Mucosa of stomach (tissue), 1 donor: Measurements from ENCODE around the gene LIPG.
"Not testable (repeated sequence)": the region's sequence is repeated elsewhere in the genome, so short reads cannot be mapped to it uniquely, and the experiment has no call there.

Experiments used
- H3K27me3 ChIP-seq: one replicate; pipeline ENCODE4 v1.7.0; 2013; ENCODE audit warnings: mild to moderate bottlenecking, low read length; ENCODE audit not compliant: control insufficient read depth, insufficient read depth
- H3K36me3 ChIP-seq: one replicate; pipeline ENCODE4 v1.7.0; 2013; ENCODE audit warnings: low read length; ENCODE audit not compliant: control insufficient read depth, insufficient read depth
- H3K4me1 ChIP-seq: one replicate; pipeline ENCODE4 v1.7.0; 2013; ENCODE audit warnings: mild to moderate bottlenecking, low read length; ENCODE audit not compliant: control insufficient read depth, insufficient read depth
- H3K4me3 ChIP-seq: one replicate; pipeline ENCODE4 v1.7.0; 2013; ENCODE audit warnings: low read length
- H3K9ac ChIP-seq: one replicate; pipeline ENCODE4 v1.7.0; 2013; ENCODE audit warnings: mild to moderate bottlenecking, low read length, moderate library complexity
- H3K9me3 ChIP-seq: one replicate; pipeline ENCODE4 v1.7.0; 2013; ENCODE audit warnings: mild to moderate bottlenecking, low read length, moderate library complexity; ENCODE audit not compliant: control insufficient read depth
- donor health status: Pancreatic carcinoma.

The LIPG gene

DNA sequence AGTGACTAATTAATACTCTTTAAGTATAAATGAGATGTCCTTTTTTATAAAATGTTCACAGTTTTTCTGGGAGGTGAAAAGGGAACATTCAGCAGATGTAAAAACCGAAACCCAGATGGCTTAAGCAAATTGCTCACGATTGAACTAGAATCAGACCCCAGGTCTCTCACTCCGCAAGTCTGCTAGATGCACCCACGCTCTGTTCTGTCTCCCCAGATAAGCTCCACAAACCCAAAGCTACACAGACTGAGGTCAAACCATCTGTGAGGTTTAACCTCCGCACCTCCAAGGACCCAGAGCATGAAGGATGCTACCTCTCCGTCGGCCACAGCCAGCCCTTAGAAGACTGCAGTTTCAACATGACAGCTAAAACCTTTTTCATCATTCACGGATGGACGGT, 3.2 kb downstream of the LIPG start:
- no peaks in the 10 kb centered on the region for H3K9me3 ChIP-seq
- no peak overlapping the region for H3K9ac ChIP-seq
- H3K4me1 ChIP-seq: peaks cover 34% of the 10 kb centered on the region
- H3K27me3 ChIP-seq: peaks cover 16% of the 10 kb centered on the region
- H3K4me3 ChIP-seq: no peak overlapping the region
- H3K36me3 ChIP-seq: no peaks in the 10 kb centered on the region

DNA sequence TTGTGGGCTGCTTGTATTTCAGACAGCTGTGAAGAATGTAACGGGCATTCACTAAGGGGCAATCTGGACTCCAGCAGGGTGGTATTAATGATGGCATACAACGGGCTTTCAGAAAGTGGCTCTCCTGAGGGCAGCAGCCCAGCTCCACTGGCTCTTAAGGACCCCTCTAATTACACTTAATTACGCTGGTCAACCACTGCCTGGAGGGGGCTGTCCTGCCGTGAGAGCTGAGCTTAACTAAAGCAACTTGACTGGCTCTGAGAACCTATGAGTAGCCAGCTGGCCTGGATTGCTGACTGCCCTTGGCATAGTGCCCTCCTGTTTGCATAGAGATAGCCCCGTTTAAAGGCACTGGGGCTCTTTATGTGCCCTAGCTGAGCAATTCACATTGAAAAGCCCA, 3.8 kb downstream of the LIPG start:
- Histone ChIP-seq H3K36me3 (no peaks in the 10 kb centered on the region), H3K9me3 (no peaks in the 10 kb centered on the region), H3K9ac (no peak overlapping the region), H3K4me3 (no peak overlapping the region), H3K27me3 (peaks cover 11% of the 10 kb centered on the region), H3K4me1 (peaks cover 29% of the 10 kb centered on the region)

DNA sequence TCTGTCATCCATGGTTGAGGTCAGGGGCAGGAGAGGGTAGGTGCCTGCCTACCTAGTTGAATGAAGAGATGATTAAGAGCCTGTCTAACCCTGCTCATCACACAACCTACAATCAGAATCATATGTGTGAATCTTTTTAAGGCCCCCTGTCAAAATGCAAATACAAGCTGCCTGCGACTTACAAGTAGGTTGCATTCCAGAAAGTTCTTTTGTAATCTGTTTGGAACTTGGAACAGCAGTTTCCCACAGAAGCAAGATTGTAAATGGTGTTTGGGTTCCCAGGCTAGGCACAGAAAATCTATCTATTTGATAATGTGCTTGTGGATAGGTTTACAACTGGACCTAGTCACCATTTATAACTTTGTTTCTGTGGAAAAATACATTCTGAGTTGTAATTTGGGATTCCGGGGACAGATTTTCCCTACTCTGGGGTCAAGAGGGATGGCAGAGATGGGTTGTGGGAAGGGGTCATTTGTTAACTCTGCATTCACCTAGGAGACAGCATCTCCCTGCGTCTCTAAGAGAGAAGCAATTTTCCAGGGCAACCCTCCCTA, 4.4 kb downstream of the LIPG start:
- H3K36me3 ChIP-seq: no peaks in the 10 kb centered on the region
- no peak overlapping the region for H3K9ac ChIP-seq
- peaks cover 4% of the 10 kb centered on the region for H3K27me3 ChIP-seq
- peaks cover 23% of the 10 kb centered on the region for H3K4me1 ChIP-seq
- H3K9me3 ChIP-seq: no peaks in the 10 kb centered on the region
- H3K4me3 ChIP-seq: no peak overlapping the region

GRCh38 chr18:49566985-49567384, 5.1 kb downstream of the LIPG start:
- H3K9me3 ChIP-seq: no peaks in the 10 kb centered on the region
- no peak overlapping the region for H3K4me3 ChIP-seq
- H3K4me1 ChIP-seq: peaks cover 18% of the 10 kb centered on the region
- H3K9ac ChIP-seq: no peak overlapping the region
- no peaks in the 10 kb centered on the region for H3K36me3 ChIP-seq
- no peaks in the 10 kb centered on the region for H3K27me3 ChIP-seq

- Histone ChIP-seq H3K9ac (no peak overlapping the region), H3K36me3 (no peaks in the 10 kb centered on the region), H3K27me3 (no peaks in the 10 kb centered on the region), H3K4me1 (no peaks in the 10 kb centered on the region), H3K9me3 (no peaks in the 10 kb centered on the region), H3K4me3 (no peak overlapping the region)
Observed at GRCh38 chr18:49569724-49570123, 7.9 kb downstream of the LIPG start.

- Histone ChIP-seq H3K36me3 (no peaks in the 10 kb centered on the region), H3K27me3 (no peaks in the 10 kb centered on the region), H3K9ac (no peak overlapping the region), H3K4me3 (no peak overlapping the region), H3K4me1 (no peaks in the 10 kb centered on the region), H3K9me3 (no peaks in the 10 kb centered on the region)
Observed at GRCh38 chr18:49570836-49571235, 9.0 kb downstream of the LIPG start.

- H3K36me3 ChIP-seq: no peaks in the 10 kb centered on the region
- H3K4me1 ChIP-seq: no peaks in the 10 kb centered on the region
Observed at GRCh38 chr18:49572611-49573345, 10.9 kb downstream of the LIPG start.

GRCh38 chr18:49573835-49574234, 12.0 kb downstream of the LIPG start:
- no peaks in the 10 kb centered on the region for H3K4me1 ChIP-seq
- no peaks in the 10 kb centered on the region for H3K36me3 ChIP-seq
- no peaks in the 10 kb centered on the region for H3K9me3 ChIP-seq
- no peaks in the 10 kb centered on the region for H3K27me3 ChIP-seq
- H3K9ac ChIP-seq: no peak overlapping the region
- no peak overlapping the region for H3K4me3 ChIP-seq

More at GRCh38 chr18:49572611-49573345, 10.9 kb downstream of the LIPG start:
- Histone ChIP-seq H3K4me3 (no peak overlapping the region), H3K9me3 (no peaks in the 10 kb centered on the region), H3K27me3 (no peaks in the 10 kb centered on the region), H3K9ac (no peak overlapping the region)

DNA sequence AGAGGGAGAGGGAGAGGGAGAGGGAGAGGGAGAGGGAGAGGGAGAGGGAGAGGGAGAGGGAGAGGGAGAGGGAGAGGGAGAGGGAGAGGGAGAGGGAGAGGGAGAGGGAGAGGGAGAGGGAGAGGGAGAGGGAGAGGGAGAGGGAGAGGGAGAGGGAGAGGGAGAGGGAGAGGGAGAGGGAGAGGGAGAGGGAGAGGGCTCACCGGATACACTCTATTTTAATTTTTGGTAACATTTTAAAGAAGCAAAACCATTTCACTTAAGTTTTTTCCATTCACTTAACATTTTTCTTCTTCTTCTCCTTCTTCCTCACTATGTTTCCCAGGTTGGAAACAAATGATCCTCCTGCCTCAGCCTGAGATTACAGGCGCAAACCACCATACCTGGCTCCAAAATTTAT, 17.2 kb downstream of the LIPG start:
- not testable (repeated sequence) for H3K9me3 ChIP-seq, H3K4me3 ChIP-seq, H3K9ac ChIP-seq, H3K4me1 ChIP-seq, H3K27me3 ChIP-seq, H3K36me3 ChIP-seq

DNA sequence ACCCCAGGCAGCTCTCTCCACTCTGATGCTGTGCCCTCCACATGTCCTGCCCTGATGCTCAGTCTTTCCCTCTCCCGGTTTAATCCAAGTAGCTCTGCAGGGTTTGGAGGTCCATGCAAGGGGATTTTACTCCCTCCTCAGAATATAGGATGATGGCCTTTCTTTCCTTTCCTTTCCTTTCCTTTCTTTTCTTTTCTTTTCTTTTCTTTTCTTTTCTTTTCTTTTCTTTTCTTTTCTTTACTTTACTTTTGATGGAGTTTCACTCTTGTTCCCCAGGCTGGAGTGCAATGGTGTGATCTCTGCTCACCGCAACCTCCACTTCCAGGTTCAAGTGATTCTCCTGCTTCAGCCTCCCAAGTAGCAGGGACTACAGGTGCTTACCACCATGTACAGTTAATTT, 17.7 kb downstream of the LIPG start:
- not testable (repeated sequence) for H3K27me3 ChIP-seq, H3K4me3 ChIP-seq, H3K9ac ChIP-seq, H3K36me3 ChIP-seq, H3K4me1 ChIP-seq, H3K9me3 ChIP-seq

DNA sequence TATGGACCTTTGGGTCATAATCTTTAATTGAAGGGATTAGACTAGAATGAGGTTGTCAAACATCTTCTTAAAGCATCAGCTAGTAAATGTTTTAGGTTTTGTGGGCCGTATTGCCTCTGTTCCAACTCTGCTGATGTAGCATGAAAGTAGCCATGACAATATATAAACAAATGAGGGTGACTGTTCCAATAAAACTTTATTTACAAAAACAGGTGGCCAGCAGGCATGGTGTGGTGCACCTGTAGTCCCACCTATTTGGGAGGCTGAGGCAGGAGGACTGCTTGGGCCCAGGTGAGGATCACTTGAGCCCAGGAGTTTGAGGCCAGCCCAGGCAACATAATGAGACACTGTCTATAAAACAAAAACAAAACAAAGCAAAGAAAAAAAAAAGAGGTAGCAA, 18.4 kb downstream of the LIPG start:
- H3K9me3 ChIP-seq: no peaks in the 10 kb centered on the region
- H3K4me3 ChIP-seq: no peak overlapping the region
- no peaks in the 10 kb centered on the region for H3K4me1 ChIP-seq
- H3K9ac ChIP-seq: no peak overlapping the region
- H3K36me3 ChIP-seq: no peaks in the 10 kb centered on the region
- H3K27me3 ChIP-seq: no peaks in the 10 kb centered on the region

DNA sequence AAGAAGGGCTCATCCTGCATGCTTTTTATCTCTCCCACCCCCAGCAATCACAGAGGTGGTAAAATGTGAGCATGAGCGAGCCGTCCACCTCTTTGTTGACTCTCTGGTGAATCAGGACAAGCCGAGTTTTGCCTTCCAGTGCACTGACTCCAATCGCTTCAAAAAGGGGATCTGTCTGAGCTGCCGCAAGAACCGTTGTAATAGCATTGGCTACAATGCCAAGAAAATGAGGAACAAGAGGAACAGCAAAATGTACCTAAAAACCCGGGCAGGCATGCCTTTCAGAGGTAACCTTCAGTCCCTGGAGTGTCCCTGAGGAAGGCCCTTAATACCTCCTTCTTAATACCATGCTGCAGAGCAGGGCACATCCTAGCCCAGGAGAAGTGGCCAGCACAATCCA, 19.5 kb downstream of the LIPG start:
- no peaks in the 10 kb centered on the region for H3K36me3 ChIP-seq
- H3K4me3 ChIP-seq: no peak overlapping the region
- H3K27me3 ChIP-seq: no peaks in the 10 kb centered on the region
- no peaks in the 10 kb centered on the region for H3K4me1 ChIP-seq
- no peak overlapping the region for H3K9ac ChIP-seq
- no peaks in the 10 kb centered on the region for H3K9me3 ChIP-seq

DNA sequence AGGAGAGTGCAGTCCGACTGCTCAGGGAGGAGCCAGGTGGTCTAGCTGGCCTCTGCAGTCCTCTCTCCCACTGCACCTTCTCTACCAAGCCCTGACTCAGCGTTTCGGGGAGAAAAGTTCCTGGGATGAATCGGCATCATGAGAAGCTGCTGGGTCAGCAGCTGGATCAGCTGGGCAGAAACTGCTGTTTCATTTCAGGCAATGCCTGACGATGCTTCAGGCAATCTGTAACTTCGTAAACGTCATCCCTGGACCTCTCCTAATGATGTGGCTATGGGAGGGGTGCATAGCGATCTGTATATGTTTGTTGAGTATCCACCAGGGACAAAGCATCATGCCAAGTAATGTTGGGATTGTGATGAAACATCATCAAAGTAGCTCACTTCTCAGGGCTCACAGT, 20.7 kb downstream of the LIPG start:
- H3K9me3 ChIP-seq: no peaks in the 10 kb centered on the region
- H3K9ac ChIP-seq: no peak overlapping the region
- H3K4me3 ChIP-seq: no peak overlapping the region
- no peaks in the 10 kb centered on the region for H3K27me3 ChIP-seq
- H3K4me1 ChIP-seq: no peaks in the 10 kb centered on the region
- H3K36me3 ChIP-seq: no peaks in the 10 kb centered on the region
